GM23338 (cell line): Measurements from ENCODE around the gene FLT3. TPM values are rescaled to one million over a fixed set of nuclear protein-coding genes. Genes with fewer than 3 reads are reported as not detected.

ENCODE experiments used
- ATAC-seq: fragments of 200-7000 bp; cut with Tn5 transposase; 3 replicates; pipeline ENCODE4 v1.9.1; 2020
- DNase-seq: peaks from one replicate; pipeline ENCODE4 v3.0.0-alpha.2; 2015; ENCODE audit warnings: low spot score
- H2AFZ ChIP-seq: fragments of 200-600 bp; sonication (generic); 2 replicates; pipeline ENCODE4 v1.8.0; 2016; ENCODE audit warnings: antibody characterized with exemption, mild to moderate bottlenecking, moderate library complexity
- H3F3A ChIP-seq: fragments of 200-600 bp; sonication (generic); replicated peaks from 2 replicates; pipeline ENCODE4 v1.8.0; 2017; ENCODE audit warnings: antibody characterized with exemption, mixed run types, low read depth
- H3K27ac ChIP-seq: fragments of 200-600 bp; sonication (generic); 2 replicates; pipeline ENCODE4 v1.6.1; 2016; ENCODE audit warnings: low read depth
- H3K27me3 ChIP-seq: fragments of 200-600 bp; sonication (generic); 2 replicates; pipeline ENCODE4 v1.8.0; 2016; ENCODE audit warnings: mild to moderate bottlenecking, mixed run types, moderate library complexity; ENCODE audit not compliant: insufficient read depth
- H3K36me3 ChIP-seq: fragments of 200-600 bp; sonication (generic); 2 replicates; pipeline ENCODE4 v1.8.0; 2016; ENCODE audit warnings: mild to moderate bottlenecking; ENCODE audit not compliant: insufficient read depth
- H3K4me1 ChIP-seq: fragments of 200-600 bp; sonication (generic); 2 replicates; pipeline ENCODE4 v1.8.0; 2016; ENCODE audit warnings: mild to moderate bottlenecking, moderate library complexity; ENCODE audit not compliant: insufficient read depth
- H3K4me2 ChIP-seq: fragments of 200-600 bp; sonication (generic); 2 replicates; pipeline ENCODE4 v1.7.1; 2017; ENCODE audit warnings: mixed run types
- H3K4me3 ChIP-seq: fragments of 200-600 bp; sonication (generic); 2 replicates; pipeline ENCODE4 v1.6.1; 2016; ENCODE audit warnings: mixed run types
- H3K79me2 ChIP-seq: fragments of 200-600 bp; sonication (generic); replicated peaks from 2 replicates; pipeline ENCODE4 v1.8.0; 2017; ENCODE audit warnings: mild to moderate bottlenecking; ENCODE audit not compliant: insufficient read depth
- H3K9me2 ChIP-seq: fragments of 200-600 bp; sonication (generic); 2 replicates; pipeline ENCODE4 v1.8.0; 2017; ENCODE audit not compliant: insufficient read depth
- H4K20me1 ChIP-seq: fragments of 200-600 bp; sonication (generic); replicated peaks from 2 replicates; pipeline ENCODE4 v1.8.0; 2017; ENCODE audit warnings: mild to moderate bottlenecking; ENCODE audit not compliant: insufficient read depth
- H3K27ac Mint-ChIP-seq: 2 replicates; pipeline ENCODE4 v1.8.0; 2020; ENCODE audit warnings: inconsistent platforms, mild to moderate bottlenecking, moderate library complexity, mixed read lengths
- H3K27me3 Mint-ChIP-seq: 3 replicates; pipeline ENCODE4 v1.8.0; 2022; ENCODE audit warnings: low read depth, mild to moderate bottlenecking, moderate library complexity, mixed read lengths, inconsistent platforms; ENCODE audit not compliant: insufficient read depth, poor library complexity
- H3K36me3 Mint-ChIP-seq: 3 replicates; pipeline ENCODE4 v1.8.0; 2021; ENCODE audit warnings: low read depth, mild to moderate bottlenecking, inconsistent platforms, moderate library complexity, mixed read lengths
- H3K4me1 Mint-ChIP-seq: 3 replicates; pipeline ENCODE4 v1.8.0; 2020; ENCODE audit warnings: mild to moderate bottlenecking, inconsistent platforms, mixed read lengths
- H3K4me3 Mint-ChIP-seq: 3 replicates; pipeline ENCODE4 v1.8.0; 2021; ENCODE audit warnings: moderate library complexity, mild to moderate bottlenecking, inconsistent platforms, mixed read lengths
- H3K9me3 Mint-ChIP-seq: 3 replicates; pipeline ENCODE4 v1.8.0; 2020; ENCODE audit warnings: moderate library complexity, mild to moderate bottlenecking, inconsistent platforms, mixed read lengths
- EZH2 ChIP-seq: fragments of 200-600 bp; sonication (generic); IDR thresholded peaks from one replicate; pipeline ENCODE4 v1.8.0; 2017; ENCODE audit warnings: antibody characterized with exemption, mild to moderate bottlenecking, low read depth; ENCODE audit not compliant: unreplicated experiment
- EZH2phosphoT487 ChIP-seq: fragments of 200-600 bp; sonication (generic); IDR thresholded peaks from one replicate; pipeline ENCODE4 v1.8.1; 2018; ENCODE audit warnings: antibody characterized with exemption; ENCODE audit not compliant: unreplicated experiment
- JUNB ChIP-seq: IDR thresholded peaks from one replicate; pipeline ENCODE4 v1.6.1; 2016; ENCODE audit warnings: antibody characterized with exemption; ENCODE audit not compliant: unreplicated experiment
- NANOG ChIP-seq: IDR thresholded peaks from 2 replicates; pipeline ENCODE4 v1.6.1; 2016; ENCODE audit warnings: antibody characterized with exemption, borderline replicate concordance
- POLR2AphosphoS5 ChIP-seq: IDR thresholded peaks from 2 replicates; pipeline ENCODE4 v1.6.1; 2016; ENCODE audit warnings: antibody characterized with exemption, low read depth
- STAT1 ChIP-seq: IDR thresholded peaks from one replicate; pipeline ENCODE4 v1.6.1; 2016; ENCODE audit warnings: antibody characterized with exemption; ENCODE audit not compliant: unreplicated experiment
- ZNF114 ChIP-seq: fragments of 250-450 bp; sonication (Bioruptor Pico); IDR thresholded peaks from 2 replicates; pipeline ENCODE4 v1.5.0; 2020; ENCODE audit warnings: mild to moderate bottlenecking, moderate library complexity
- ZNF331 ChIP-seq: fragments of 250-450 bp; sonication (Bioruptor Pico); IDR thresholded peaks from 2 replicates; pipeline ENCODE4 v1.5.0; 2020; ENCODE audit warnings: low read depth, mild to moderate bottlenecking, moderate library complexity
- polyA plus RNA-seq: library from polyadenylated mRNA; unstranded; fragments of >200 nt; fragmentation: Nextera tagmentation; extraction: Ambion mirVana; gene quantifications from 2 replicates; pipeline ENCODE4 v1.2.1, GENCODE V29; 2016
- total RNA-seq: library from RNA; depleted of rRNA; stranded (reverse); fragments of >200 nt; shearing (Covaris generic); gene quantifications from 2 replicates; pipeline ENCODE4 v1.2.3, GENCODE V29; 2014
- TF ChIP-seq, protein P1 (sequence below): fragments of 250-450 bp; sonication (Bioruptor Pico); IDR thresholded peaks from 2 replicates; pipeline ENCODE4 v1.5.0; 2020; ENCODE audit warnings: mild to moderate bottlenecking, moderate library complexity
- TF ChIP-seq, protein P2 (sequence below): IDR thresholded peaks from 2 replicates; pipeline ENCODE4 v1.6.1; 2016; ENCODE audit warnings: antibody characterized with exemption

FLT3 gene
- total and polyA plus RNA-seq, 2 experiments from 2014 or later, result 0.17 to 0.44 TPM

DNA sequence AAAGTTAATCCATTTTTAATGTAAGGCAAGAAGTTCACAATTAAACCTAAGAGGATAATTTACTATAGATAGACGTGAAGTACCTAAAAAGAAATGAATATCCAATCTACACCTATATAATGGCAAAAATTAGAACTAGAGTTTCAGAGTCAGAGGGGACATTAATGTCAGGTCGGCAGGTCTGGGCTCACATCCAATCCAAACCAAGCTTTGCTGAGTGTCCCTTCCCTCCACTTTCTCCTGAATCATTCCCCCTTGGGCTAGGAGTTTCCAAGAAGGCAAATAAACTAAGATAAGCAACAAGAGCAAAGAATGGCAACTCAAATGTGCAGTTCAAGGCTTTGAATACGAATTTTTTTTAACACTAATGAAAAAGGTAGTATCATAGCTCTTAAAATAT is 2.9 kb downstream of the FLT3 start (continued):
- TF ChIP-seq, protein P1, sequence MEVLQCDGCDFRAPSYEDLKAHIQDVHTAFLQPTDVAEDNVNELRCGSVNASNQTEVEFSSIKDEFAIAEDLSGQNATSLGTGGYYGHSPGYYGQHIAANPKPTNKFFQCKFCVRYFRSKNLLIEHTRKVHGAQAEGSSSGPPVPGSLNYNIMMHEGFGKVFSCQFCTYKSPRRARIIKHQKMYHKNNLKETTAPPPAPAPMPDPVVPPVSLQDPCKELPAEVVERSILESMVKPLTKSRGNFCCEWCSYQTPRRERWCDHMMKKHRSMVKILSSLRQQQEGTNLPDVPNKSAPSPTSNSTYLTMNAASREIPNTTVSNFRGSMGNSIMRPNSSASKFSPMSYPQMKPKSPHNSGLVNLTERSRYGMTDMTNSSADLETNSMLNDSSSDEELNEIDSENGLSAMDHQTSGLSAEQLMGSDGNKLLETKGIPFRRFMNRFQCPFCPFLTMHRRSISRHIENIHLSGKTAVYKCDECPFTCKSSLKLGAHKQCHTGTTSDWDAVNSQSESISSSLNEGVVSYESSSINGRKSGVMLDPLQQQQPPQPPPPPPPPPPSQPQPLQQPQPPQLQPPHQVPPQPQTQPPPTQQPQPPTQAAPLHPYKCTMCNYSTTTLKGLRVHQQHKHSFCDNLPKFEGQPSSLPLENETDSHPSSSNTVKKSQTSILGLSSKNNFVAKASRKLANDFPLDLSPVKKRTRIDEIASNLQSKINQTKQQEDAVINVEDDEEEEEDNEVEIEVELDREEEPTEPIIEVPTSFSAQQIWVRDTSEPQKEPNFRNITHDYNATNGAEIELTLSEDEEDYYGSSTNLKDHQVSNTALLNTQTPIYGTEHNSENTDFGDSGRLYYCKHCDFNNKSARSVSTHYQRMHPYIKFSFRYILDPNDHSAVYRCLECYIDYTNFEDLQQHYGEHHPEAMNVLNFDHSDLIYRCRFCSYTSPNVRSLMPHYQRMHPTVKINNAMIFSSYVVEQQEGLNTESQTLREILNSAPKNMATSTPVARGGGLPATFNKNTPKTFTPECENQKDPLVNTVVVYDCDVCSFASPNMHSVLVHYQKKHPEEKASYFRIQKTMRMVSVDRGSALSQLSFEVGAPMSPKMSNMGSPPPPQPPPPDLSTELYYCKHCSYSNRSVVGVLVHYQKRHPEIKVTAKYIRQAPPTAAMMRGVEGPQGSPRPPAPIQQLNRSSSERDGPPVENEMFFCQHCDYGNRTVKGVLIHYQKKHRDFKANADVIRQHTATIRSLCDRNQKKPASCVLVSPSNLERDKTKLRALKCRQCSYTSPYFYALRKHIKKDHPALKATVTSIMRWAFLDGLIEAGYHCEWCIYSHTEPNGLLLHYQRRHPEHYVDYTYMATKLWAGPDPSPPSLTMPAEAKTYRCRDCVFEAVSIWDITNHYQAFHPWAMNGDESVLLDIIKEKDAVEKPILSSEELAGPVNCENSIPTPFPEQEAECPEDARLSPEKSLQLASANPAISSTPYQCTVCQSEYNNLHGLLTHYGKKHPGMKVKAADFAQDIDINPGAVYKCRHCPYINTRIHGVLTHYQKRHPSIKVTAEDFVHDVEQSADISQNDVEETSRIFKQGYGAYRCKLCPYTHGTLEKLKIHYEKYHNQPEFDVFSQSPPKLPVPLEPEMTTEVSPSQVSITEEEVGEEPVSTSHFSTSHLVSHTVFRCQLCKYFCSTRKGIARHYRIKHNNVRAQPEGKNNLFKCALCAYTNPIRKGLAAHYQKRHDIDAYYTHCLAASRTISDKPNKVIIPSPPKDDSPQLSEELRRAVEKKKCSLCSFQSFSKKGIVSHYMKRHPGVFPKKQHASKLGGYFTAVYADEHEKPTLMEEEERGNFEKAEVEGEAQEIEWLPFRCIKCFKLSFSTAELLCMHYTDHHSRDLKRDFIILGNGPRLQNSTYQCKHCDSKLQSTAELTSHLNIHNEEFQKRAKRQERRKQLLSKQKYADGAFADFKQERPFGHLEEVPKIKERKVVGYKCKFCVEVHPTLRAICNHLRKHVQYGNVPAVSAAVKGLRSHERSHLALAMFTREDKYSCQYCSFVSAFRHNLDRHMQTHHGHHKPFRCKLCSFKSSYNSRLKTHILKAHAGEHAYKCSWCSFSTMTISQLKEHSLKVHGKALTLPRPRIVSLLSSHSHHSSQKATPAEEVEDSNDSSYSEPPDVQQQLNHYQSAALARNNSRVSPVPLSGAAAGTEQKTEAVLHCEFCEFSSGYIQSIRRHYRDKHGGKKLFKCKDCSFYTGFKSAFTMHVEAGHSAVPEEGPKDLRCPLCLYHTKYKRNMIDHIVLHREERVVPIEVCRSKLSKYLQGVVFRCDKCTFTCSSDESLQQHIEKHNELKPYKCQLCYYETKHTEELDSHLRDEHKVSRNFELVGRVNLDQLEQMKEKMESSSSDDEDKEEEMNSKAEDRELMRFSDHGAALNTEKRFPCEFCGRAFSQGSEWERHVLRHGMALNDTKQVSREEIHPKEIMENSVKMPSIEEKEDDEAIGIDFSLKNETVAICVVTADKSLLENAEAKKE (CRISPR knock-in tag), result no peak
- TF ChIP-seq JUNB (no peak), EZH2phosphoT487 (no peak), ZNF331 (CRISPR knock-in tag) (no peak), ZNF114 (CRISPR knock-in tag) (no peak)

DNA sequence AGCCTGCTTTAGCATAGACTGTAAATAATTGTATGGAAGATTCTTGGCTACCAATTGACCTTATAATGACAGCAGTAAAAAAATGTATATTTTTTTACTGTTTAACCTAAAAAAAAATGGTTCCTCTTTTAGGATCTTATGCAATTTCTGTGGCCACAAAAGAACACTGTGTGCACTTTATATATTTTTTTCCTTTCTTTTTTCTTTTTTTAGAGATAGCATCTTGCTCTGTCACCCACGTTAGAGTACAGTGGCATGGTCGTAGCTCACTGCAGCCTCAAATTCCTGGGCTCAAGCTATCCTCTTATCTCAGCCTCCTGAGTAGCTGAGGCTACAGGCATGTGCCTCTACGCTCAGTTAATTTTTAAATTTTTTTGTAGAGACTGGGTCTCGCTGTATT is 6.1 kb downstream of the FLT3 start:
- Mint-ChIP-seq H3K36me3 (no peaks in the 10 kb centered on the region), H3K27ac (no peak overlapping the region), H3K9me3 (no peaks in the 10 kb centered on the region; the same call in 2 of the 3 replicates), H3K27me3 (peaks cover 26% of the 10 kb centered on the region), H3K4me3 (no peak overlapping the region), H3K4me1 (0 out of 3 replicates have a peak, but pooled peaks cover under 1% of the 10 kb centered on the region)
- H3K9me2 ChIP-seq, result no peaks in the 10 kb centered on the region
- no peaks in the 10 kb centered on the region for H3K79me2 ChIP-seq
- no peak overlapping the region for H3K27ac ChIP-seq
- ATAC-seq, result no peak
- no peak overlapping the region for H2AFZ ChIP-seq
- no peaks in the 10 kb centered on the region for H4K20me1 ChIP-seq
- H3K4me3 ChIP-seq, result no peak overlapping the region
- peaks cover 23% of the 10 kb centered on the region for H3K27me3 ChIP-seq
- H3K36me3 ChIP-seq, result no peaks in the 10 kb centered on the region
- DNase-seq, result no peak
- no peaks in the 10 kb centered on the region for H3K4me1 ChIP-seq
- H3F3A ChIP-seq, result no peaks in the 10 kb centered on the region
- H3K4me2 ChIP-seq, result no peak overlapping the region
- TF ChIP-seq, protein P2, sequence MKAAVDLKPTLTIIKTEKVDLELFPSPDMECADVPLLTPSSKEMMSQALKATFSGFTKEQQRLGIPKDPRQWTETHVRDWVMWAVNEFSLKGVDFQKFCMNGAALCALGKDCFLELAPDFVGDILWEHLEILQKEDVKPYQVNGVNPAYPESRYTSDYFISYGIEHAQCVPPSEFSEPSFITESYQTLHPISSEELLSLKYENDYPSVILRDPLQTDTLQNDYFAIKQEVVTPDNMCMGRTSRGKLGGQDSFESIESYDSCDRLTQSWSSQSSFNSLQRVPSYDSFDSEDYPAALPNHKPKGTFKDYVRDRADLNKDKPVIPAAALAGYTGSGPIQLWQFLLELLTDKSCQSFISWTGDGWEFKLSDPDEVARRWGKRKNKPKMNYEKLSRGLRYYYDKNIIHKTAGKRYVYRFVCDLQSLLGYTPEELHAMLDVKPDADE, result no peak
- TF ChIP-seq EZH2, result no peak
- no peak for TF ChIP-seq EZH2phosphoT487
- TF ChIP-seq ZNF331 (CRISPR knock-in tag), result no peak
- TF ChIP-seq, protein P1 (CRISPR knock-in tag), result no peak
- TF ChIP-seq ZNF114 (CRISPR knock-in tag), result no peak
- TF ChIP-seq NANOG, result no peak
- no peak for TF ChIP-seq POLR2AphosphoS5
- no peak for TF ChIP-seq STAT1
